ENCODE data around the gene FJX1.
"Not testable (repeated sequence)": the region's sequence is repeated elsewhere in the genome, so short reads cannot be mapped to it uniquely, and the experiment has no call there.

The FJX1 gene

GRCh38 chr11:35667257-35667656 lies 49.0 kb downstream of the FJX1 start:
- peaks cover 29% of the 10 kb centered on the region for H3K9me3 ChIP-seq (ENCODE audit: control insufficient read depth, low read length)
- no CpG with 5 or more reads among the region's 1 CpG for WGBS, 2 experiments (ENCODE audit: insufficient coverage in 2 of 2)
- no peaks in the 10 kb centered on the region for H3K4me1 ChIP-seq (ENCODE audit: control insufficient read depth, insufficient read depth, low read length, poor library complexity, severe bottlenecking)
- peaks cover 18% of the 10 kb centered on the region for H3K36me3 ChIP-seq (ENCODE audit: control insufficient read depth, insufficient read depth, low read length)
- H3K27ac ChIP-seq (ENCODE audit: low read depth, low read length, severe bottlenecking): no peak overlapping the region
- no peak overlapping the region for H3K4me3 ChIP-seq (ENCODE audit: extremely low read depth, insufficient read depth, low read length, poor library complexity, severe bottlenecking)

- not testable (repeated sequence) for H3K27ac ChIP-seq (ENCODE audit: low read depth, low read length, severe bottlenecking); H3K4me1 ChIP-seq (ENCODE audit: control insufficient read depth, insufficient read depth, low read length, poor library complexity, severe bottlenecking); H3K4me3 ChIP-seq (ENCODE audit: extremely low read depth, insufficient read depth, low read length, poor library complexity, severe bottlenecking)
- Histone ChIP-seq H3K36me3 (ENCODE audit: control insufficient read depth, insufficient read depth, low read length) (peaks cover 18% of the 10 kb centered on the region), H3K9me3 (ENCODE audit: control insufficient read depth, low read length) (peaks cover 26% of the 10 kb centered on the region)
- 83% methylated on average over 1 of the region's 3 CpGs; no CpG with 5 or more reads in 1 of the 2 experiments for WGBS, 2 experiments (ENCODE audit: insufficient coverage in 2 of 2)
Measured at GRCh38 chr11:35668350-35668749, 50.1 kb downstream of the FJX1 start.
